Endometrial microvascular endothelial cells (primary cell): ENCODE measurements around the gene LEAP2. TPM values are rescaled to one million over a fixed set of nuclear protein-coding genes. Genes with fewer than 3 reads are reported as not detected.

Experiments used
- in situ Hi-C: cut with HindIII; loops from 2 replicates; pipeline ENCODE4 v1.10.0; 2017; ENCODE audit warnings: low sequenced_read_pairs, low pct_unique_long_range_greater_than_20kb; ENCODE audit errors: inconsistent ontology term
- total RNA-seq: library from RNA; depleted of rRNA; stranded (reverse); fragments of >200 nt; gene quantifications from one replicate; pipeline ENCODE4 v1.2.3, GENCODE V29; 2015; ENCODE audit errors: inconsistent ontology term

Gene LEAP2
- total RNA-seq, 1 donor from 2014 or later, result not detected

DNA sequence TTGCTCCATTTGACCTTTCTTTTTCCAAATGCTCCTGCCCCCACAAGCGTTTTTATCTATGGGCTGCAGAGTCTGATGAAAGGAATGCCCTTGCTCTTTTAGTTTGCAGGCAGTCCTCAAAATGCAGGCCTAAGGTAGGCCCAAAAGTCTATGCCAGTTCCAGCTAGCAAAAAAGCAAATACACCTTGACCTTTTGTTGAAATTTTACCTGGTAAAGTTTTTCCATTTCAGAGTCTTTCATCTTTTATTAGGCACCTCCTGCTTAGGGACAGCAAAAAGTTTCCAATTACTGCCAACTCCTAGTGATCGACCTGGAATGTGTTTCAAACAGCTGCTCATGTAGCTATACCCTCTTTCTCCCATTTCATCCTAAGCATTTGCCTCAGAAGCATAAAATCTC lies 2.7 kb upstream of the LEAP2 start:
- in situ Hi-C loops, result loop anchor here (25.0 kb wide), 1 partner anchor 484 kb away; no protein-coding TSS in a partner anchor

DNA sequence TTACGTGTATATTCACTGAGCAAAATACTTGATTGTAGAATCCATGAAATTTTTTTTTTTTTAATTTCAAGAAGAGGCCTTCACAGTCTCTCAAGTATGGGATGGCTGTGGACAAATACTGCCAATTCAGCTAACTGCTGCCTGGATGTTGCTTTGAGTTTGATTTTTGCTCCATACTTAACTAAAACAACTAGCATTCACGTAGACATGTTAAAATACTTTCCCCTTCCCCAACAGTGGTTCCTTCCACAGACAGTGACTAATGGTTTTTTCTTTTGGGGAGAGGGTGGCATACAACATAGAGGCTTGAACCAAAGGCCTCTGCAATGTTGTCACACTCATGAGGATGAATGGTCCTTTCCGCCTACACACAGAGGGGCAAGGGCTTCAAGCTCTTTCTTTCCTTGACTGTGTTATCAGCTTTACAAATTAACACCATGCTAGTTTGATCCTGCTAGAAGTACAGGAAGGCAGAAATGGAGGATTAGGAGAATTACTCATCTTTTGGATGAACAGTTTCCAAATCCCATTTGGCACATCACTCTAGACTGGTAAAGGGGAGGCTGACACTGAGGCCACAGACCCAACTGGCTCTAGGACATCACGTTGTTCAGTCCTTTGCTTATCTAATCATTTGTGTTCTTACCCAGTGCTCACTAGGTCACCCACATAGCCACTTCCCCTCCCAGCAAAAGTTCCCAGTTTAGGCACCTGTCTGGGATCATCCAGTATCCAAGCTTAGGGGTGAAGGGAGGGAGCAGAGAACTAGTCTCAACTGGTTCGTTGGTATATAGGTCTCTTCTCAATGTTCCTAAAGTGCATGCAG lies 1.8 kb upstream of the LEAP2 start:
- in situ Hi-C loops, result loop anchor here (25.0 kb wide), 1 partner anchor 484 kb away; no protein-coding TSS in a partner anchor

DNA sequence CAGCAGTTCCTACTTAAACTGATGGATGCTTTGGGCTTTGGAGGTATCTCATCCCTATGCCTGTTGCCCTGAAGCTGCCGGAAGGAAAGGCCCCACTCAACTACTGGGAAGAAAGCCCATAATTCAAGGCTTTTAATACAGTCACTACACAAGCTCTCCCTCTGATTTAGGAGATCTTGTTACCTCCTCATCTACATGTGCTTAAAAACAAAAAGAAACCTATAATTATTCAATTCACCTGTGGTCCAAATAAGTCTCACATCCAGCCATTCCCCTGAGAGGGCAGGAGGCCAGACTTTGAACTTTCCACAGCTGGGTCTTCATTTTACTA lies 715 bp upstream of the LEAP2 start:
- in situ Hi-C loops, result loop anchor here (25.0 kb wide), 1 partner anchor 485 kb away; no protein-coding TSS in a partner anchor

DNA sequence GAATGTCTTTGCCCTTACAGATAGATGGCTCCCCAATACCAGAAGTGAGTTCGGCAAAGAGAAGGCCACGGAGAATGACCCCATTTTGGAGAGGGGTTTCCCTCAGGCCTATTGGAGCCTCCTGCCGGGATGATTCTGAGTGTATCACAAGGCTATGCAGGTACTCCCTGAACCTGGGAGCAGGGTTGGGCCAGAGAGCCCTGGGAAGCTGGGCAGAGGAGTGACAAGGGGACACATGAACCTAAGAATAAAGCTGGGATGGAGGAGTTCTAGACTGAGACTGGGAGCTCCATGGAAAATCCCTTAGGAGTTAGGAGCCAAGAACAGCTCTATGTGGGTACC lies 433 bp downstream of the LEAP2 start:
- in situ Hi-C loops, result loop anchor here (25.0 kb wide), 1 partner anchor 487 kb away; no protein-coding TSS in a partner anchor

DNA sequence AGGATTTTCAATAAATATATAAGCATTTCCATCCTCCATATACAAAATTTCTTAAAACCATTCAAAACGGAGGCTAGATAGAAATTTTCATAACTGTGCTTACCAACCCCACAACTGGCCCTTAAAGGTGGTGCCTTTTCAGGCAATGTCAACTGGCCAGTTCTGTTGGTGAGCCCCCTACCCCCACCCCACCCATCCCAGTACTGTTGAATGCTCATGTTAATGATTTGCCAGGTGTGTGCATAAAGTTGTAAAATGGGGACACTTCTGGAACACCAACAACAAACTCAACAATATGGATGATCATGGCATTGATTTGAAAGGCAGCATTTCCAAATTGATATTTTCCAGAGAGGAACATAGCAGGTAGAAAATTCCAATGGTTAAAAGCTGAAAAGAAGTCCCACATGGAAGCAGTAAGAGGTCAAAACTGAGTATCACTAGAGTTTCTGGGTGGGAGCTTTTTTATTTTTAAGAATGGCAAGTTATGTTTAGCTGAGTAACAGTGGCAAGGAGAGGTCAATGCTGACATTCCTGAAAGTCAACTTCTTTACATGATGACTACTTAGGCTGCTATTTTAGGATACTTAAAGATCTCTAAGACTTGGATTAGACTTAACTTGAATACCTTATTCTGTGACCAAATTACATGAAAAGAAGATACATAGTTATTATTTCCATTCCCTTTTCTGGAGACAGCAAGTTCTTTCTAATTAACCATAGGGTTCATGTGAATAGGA lies 2.7 kb downstream of the LEAP2 start:
- in situ Hi-C loops, result no loop called here

DNA sequence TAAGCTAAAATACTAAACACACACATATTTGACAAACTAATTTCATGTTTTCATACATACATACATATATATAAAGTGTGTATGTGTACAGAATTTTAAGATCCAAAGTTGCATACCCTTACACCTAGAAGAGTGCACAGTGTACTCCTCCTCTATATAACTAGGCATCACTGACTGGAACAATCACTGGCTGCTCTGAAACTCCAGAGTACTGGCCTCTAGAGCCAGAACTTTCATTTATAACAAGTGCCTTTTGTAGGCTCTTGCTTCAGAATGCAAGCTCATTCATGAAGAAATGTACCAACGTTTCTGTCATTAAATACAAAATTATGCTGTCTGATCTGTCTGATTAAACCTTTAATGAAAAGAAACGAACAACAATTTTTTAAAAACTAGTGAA lies 4.0 kb downstream of the LEAP2 start:
- in situ Hi-C loops, result no loop called here

DNA sequence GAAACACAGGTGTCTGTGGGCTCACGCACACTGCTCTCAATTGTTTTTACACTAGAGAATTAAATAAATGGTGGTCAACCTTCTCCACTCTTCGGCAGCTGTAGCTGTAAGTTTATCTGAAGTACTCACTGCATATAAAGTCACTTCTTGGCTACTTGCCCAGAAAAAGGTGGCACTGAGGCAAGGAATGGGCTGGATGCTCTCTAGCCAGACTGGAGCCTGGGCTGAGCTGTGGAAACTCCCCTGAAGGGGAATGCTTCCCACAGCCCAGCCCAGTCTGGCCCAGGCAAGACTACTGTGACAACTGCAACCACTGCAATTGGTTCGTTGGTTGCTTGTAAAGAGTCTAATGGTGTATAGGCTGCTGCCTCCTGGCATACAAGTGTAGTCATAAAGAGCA lies 4.5 kb downstream of the LEAP2 start:
- in situ Hi-C loops, result no loop called here

DNA sequence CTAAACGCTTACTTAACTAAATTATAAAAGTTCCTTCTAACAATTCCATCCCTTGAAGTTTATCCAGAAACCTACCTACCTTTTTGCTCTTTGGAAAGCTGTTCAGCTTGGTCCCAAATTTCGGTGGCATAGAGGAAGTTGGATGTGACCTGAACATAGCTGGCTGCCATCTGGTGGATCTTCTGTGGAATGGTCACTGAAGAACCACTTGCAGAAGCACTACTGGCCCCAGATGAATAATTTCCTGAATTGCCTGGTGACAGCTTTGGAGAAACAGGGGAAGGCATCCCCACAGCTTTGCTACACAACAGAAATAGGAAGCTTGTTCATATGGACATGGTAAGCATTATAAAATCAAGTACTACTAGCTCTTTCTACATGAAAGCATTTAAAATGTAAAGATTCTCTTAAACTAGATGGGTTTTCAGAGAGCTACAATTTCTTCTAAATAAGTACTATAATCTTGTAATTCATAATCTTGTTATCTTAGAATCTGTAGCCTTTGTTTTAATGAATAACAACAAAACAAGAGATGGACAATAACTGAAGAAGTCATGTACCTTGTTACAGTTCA lies 9.9 kb downstream of the LEAP2 start:
- in situ Hi-C loops, result no loop called here

DNA sequence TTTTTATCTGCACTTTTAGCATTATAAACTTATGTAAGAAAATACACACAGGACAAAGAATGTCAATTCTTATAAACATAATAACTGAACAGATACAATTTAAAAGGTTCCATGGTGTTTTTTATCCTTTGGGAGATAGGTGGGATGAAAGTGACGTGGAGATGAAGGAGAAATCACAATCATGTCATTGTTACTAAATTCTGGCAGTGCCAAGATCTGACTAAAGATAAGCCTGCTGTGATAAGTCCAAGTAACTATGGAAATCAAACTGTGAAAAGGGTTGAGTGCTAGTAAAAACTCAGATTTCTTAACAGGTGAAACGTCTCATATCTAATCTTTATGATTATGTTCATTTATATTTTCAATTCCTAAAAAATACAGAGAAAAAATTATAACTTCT lies 11.1 kb downstream of the LEAP2 start:
- in situ Hi-C loops, result no loop called here

DNA sequence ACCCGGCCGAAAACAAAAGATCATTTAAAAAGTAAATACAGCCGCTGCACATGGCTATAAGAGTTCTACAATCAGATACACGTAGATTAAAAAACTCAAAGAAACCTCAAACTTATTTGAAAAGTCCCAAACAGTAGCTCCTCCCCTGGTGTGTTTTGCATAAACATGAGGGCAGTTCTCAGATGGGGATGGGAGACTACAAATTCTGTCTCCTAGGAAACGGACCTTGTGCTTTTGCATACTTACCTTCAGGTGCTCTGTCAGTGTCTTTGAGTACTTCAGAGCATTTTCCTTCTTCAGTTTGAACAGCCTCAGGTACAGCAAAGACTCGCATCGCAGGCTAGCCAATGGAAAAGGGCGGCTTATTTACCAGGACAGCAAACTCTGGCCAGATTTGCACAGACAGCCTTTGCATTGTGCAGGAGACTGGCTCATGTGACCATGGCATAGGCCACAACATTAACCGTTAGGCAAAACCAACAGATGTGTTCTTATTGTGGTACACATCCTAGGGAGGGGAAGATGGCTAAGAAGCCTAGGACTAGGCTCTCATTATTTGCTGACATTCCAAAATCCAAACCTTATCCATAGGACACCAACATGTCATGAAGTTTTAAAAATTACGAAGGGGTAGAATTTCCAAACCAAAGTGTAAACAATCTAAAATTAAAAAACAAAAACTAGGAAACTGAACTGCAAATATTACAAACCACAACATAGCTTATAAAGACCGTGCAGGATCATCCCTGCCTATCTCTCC lies 12.8 kb downstream of the LEAP2 start:
- in situ Hi-C loops, result no loop called here

DNA sequence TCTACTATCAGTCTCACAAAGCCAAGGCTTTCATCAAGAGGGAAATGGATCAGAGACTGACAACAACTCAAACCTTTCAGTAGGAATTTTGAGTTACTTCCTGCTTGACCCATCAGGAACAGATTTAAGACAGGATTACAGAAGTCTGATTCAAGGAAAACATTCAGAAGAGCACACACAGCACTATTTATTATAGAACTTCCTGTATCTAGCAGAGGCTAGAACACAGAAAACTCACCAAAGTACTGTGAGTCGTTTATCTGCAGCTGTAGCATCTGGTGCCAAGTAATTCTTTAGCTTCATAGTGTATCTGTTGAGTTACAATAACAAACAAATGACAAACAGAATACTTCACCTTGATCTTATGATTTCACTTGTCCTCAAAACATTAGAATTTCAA lies 13.8 kb downstream of the LEAP2 start:
- in situ Hi-C loops, result no loop called here

DNA sequence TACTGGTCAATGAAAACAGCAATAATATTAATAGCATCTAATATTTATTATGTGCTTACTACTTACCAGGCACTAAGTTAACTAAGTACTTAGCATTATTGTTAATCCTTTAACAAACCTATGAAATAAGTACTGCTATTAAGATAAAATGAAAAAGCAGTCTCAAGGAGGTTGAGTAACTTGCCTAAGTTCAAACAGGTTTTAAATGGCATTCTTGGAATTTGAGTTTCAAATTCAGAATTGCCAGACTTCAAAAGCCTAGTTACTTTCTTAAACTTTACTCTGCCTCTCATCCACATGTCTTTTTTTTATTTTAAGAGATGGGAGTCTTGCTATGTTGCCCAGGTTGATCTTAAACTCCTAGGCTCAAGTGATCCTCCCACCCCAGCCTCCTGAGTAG lies 16.0 kb downstream of the LEAP2 start:
- in situ Hi-C loops, result no loop called here

DNA sequence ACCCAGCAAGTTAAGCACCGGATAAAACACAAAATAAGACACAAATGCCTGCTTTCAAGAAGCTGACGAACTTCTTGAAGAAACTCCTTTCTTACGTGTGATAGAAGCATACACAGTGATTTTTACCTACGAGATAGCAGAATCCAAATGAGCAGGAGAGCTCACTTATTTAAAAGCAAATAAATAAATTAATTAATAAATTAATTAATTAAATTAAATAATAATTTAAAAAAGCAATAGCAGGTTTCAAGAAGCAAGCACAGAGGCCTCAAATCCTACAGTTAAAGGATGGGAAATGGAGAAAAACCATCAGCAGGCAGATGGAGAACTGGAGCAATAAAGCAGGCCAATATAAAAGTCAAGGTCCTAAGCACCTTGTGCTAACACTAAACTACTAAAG lies 17.3 kb downstream of the LEAP2 start:
- in situ Hi-C loops, result no loop called here

DNA sequence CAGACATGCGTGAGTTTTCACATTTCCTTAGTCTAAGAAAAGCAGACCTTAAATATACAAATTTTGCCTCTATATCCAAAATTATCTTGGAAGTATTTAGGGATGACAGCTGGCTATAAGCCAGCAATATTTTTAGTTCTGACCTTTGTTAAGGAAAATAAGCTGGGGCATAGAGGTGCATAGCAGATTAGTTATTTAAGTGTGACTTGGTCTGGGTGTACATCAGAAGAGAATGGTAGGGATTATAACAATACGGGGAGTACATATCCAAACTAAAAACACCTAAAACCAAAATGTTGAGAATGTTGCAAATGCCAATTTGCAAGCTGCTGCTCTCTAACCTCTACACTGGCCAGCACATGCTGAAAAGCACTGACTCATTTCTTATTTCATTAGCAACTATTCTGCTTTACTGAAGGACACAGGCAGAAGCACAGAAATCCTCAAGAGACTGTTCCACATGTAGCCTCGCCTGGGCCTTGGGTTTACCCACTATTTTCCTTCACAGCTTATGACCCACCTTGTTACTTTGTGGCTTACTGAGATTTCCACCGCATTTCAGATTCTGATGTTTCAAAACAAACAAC lies 22.3 kb downstream of the LEAP2 start:
- in situ Hi-C loops, result no loop called here

DNA sequence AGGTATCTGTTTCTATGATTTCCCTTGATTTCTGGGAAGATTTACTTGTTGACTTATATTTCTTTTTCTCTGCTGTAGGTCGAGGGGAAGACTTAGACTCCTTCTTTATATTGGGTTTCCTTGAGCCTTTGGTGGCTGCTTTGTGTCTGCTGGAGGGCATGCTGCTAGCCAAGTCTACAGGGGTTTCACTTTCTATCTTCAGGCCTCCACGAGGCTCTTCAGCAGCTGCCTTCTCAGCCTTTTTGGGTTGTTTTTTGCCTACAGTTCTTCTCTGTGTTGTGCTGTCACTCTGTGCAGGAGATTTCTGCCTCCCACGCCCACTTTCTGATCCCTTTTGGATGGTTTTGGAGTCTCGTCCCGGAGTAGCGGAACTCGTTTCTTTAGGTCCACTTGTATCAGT lies 23.2 kb downstream of the LEAP2 start:
- in situ Hi-C loops, result no loop called here

DNA sequence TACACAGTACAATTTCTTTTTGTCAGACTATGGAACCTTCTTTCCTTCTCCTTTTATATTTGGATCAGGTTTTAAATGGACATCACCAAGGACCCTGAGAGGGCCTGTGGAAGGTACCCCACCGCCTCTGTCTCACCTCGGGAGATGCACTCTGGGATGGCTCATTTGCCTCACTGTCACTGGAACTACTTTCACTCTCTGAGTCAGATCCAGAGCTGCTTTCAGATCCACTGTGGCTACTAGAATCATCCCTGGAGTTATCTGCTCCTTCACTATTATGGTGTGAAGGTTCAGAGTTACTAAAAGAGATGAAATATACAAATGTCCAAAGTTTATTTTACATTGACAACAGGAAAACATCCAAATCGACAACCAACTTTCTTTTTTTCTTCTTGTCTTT lies 24.6 kb downstream of the LEAP2 start:
- in situ Hi-C loops, result no loop called here

DNA sequence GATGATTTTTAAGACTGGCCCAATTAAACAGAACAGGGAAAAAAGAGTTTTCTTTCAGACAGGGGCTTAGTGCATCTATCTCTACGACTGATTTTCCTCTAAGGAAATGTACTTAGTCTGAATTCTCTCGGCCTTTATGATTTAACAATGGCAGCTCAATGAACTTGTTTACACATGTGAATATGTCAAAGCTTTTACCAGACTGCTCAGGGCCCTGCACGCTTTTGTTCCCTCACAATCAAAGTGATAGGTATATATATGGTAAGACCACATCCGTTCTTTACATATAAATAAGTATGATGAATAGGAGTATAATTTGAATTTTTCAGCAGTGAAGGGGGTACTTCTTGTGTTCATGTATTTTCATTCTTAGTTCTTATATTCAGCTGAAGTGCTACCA lies 27.6 kb downstream of the LEAP2 start:
- in situ Hi-C loops, result no loop called here

DNA sequence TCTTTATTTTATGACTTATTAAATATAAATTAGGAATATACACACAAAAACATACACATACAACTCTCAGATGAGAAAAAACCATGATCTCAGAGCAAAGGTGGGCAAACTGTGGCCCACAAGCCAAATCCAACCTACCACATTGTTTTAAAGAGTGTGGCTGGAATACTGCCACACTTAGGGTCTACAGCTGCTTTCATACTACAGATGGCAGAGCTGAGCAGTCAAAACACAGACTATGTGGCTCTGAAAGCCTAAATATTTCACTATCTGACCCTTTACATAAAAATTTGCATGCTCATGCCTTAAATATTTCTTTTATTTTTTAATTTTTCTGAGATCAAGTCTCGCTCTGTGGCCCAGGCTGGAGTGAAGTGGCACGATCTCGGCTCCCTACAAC lies 28.3 kb downstream of the LEAP2 start:
- in situ Hi-C loops, result no loop called here

DNA sequence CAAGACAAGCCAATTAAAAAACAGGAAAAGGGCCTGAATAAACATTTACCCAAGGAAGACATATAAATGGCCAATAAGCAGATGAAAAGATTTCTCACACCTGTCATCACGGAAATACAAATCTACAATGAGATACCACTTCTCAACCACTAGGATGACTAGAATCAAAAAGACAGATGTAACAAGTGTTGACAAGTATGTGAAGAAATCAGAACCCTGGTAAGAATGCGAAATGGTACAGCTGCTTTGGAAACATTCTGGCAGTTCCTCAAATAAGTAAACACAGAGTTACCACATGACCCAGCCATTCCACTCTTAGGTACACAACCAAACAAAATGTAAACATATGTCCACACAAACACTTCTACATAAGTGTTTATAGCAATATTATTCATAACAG lies 32.5 kb downstream of the LEAP2 start:
- in situ Hi-C loops, result no loop called here
